GM12873 (cell line): Measurements from ENCODE around the gene EMID1.

Experiments used
- CTCF ChIP-seq: IDR thresholded peaks from 2 replicates; pipeline ENCODE4 v1.5.1; 2012; ENCODE audit warnings: low read depth, mild to moderate bottlenecking, moderate library complexity, low read length, control low read depth; ENCODE audit not compliant: insufficient read depth; ENCODE audit errors: missing control alignments

The EMID1 gene

DNA sequence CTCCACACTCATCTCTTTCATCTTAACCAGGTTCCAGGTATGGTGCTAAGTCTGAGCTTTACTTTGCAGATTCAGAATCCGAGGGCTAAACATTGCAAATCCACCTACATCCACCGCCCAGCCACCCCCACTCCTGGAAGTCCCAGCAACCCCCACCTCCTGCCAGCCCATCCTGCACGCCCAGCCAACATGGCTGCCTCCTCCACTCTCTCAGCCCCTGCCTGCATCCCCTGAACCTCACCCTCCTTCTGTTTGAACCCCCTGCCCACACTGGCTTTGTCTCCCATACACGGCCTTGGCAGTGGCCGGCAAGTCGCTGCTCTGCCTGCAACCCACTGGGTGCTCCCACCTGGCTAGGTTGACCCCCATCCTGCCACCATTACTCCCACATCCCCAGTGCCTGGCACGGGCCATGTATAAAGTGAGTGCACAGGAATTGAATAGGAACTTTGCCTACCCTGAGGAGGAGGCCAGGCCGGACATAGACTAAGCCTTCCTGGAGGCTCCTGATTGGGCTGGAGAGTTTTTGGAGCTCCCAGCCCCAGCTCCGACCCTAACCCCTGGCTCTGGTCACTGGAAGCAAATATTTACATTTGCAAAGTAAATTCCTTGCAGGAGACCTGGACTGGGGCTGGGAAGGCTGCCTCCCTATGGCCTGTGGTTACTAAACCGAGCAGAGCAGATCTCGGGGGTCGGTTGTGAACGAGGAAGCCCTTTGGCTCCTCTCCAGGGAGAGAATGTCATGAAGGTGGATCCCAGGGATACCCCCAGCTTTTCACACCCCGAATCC is 14.4 kb downstream of the EMID1 start:
- TF ChIP-seq CTCF: no peak

DNA sequence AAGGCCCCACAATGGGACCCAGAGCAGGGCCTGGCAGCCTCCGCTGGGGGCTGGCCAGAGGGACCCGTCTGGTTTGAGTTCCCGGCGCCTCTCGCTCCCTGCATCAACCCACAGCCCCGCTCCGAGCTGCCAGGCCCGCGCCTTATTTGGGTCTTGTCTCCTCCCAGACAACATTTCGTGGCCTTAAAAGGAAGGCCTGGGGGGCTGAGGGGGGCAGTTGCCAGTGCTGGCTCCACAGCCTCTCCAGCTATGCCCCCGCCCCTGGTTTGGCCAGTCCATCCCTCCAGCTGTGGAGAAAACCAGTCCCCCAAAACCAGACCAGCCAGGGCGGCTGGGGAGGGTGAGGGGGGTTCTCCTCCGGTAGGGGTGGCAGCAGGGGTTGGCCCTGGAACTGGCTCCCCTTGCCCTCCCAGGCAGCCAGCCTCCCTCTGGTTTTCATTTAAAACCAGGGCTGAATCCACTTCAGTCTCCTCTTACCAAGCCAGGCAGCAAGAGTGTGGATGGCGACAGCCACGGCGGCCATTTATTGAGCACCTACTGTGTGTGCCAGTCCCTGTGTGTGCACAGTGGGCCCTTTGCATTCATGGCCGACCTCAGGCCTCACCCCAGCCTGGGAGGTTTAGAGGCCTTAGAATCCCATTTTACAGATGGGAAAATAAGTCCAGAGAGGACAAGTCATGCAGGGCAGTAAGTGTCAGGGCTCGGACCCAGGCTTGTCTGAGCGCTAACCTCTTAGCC is 18.6 kb downstream of the EMID1 start:
- no peak for TF ChIP-seq CTCF

DNA sequence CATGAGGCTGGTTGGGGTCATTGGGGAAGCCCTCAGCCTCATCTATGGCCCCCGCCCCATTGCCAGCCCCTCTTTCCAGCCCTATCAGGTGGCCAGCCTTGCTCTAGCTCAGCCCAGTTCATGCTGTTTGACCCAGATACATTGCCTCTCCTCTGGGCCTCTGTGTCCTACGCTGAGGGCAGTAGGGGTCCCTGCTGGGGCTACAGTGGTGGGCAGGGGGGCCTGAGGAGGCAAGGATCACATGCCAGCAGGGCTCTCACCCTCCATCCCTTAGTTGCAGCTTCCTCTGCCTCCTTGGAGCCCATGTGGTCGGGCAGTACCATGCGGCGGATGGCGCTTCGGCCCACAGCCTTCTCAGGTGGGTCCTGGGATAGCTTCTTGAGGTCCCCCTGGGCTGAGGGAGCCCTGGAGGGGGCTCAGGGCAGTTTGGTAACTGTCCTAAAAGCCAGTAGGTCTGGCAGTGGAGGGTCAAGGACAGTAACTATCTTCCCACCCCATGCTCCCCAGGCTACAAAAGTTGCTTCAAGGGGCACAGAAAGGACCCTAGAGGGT is 19.2 kb downstream of the EMID1 start:
- TF ChIP-seq CTCF: no peak

- TF ChIP-seq CTCF: no peak
Observed at GRCh38 chr22:29225422-29226090, 19.9 kb downstream of the EMID1 start.

DNA sequence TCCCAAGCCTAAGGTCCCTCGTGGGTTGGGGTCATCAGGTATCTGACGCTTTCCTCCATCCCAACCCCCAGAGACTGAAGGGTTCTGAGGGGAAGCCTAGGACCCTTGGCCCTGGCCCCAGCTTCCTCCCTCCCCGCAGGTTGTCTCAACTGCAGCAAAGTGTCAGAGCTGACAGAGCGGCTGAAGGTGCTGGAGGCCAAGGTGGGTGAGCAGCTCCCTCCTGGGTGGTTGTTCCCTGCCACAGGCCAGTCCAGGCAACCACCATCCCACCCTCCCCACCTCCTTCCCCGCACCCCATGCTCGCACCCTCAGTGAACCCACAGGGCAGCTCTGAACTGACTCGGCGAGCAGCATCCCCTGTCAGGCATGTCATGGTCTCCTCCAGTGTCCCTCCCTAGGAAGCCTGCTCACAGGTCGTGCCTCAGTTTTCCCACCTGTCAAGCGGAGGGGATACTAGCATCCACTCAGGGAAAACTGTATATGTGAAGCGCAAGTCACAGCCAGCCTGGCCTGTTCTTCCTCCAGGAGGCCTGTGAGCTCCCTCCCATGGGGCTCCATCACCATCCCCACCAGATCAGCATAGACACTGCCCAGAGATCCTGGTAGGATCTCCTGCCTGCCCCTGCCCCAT is 20.8 kb downstream of the EMID1 start:
- no peak for TF ChIP-seq CTCF

GRCh38 chr22:29230972-29231875 is 25.5 kb downstream of the EMID1 start:
- no peak for TF ChIP-seq CTCF
